ENCODE data around the gene IL18RAP. TPM values are rescaled to one million over a fixed set of nuclear protein-coding genes. Genes with fewer than 3 reads are reported as not detected.

IL18RAP gene
- total RNA-seq, 1 donor from 2014 or later, result under 0.01 TPM

GRCh38 chr2:102423368-102423767 lies 408 bp downstream of the IL18RAP start:
- no peak for DNase-seq (ENCODE audit: low read depth, low spot score)

DNA sequence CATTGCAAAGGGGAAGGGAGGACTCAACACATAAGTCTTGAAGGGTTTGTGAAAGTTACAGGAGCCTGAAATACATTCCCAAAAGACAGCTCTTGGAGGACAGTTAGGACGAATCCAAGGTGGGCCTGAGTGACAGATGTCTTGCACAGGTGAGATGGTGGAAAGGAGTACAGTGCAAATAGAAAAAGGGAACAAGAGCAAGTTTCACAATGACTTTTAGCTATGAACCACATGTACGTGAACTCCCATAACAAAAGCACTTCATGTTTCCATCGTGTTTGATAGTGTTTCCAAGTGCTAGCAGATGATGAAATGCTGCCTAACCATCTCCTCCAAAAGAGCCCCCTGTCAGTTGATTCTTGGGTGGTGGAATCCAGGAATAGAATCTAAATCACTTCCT lies 1.8 kb downstream of the IL18RAP start:
- no peak for DNase-seq (ENCODE audit: low read depth, low spot score)

DNA sequence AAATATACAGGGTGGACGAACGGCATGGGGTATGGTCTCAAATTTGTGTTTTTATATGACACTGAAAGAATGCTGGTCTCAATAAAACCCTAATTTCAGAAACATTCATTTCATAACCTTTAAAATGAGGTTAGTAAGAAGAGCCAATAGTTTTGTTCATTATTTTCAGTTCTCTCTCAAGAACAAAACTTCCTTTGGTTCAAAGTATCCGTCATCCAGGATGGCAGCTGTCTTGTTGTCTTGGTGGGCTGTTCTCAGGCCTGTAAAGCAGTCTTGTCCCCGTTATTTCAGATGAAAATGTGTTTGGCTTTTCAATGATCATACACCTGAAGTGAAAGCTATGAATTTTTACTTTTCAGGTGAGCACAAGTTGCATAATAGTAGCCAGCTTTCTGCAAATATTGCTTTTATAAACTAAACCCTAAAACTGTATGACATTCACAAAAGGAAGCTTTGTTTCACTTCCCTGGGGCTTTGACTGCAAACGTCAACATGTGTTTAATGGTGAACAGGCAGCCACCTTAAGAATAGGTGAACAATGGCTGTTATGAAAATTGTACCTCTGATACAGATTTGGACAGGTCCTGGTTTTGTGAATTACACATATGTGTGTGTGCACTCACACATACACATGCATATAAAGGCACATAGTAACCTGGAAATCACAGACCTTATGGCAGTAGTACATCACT lies 2.6 kb downstream of the IL18RAP start:
- DNase-seq (ENCODE audit: low read depth, low spot score), result no peak

GRCh38 chr2:102427249-102427648 lies 4.3 kb downstream of the IL18RAP start:
- no peak for DNase-seq (ENCODE audit: low read depth, low spot score)

- no peak for DNase-seq (ENCODE audit: low read depth, low spot score)
These were observed 5.6 kb downstream of the IL18RAP start for GRCh38 chr2:102428573-102428972.

DNA sequence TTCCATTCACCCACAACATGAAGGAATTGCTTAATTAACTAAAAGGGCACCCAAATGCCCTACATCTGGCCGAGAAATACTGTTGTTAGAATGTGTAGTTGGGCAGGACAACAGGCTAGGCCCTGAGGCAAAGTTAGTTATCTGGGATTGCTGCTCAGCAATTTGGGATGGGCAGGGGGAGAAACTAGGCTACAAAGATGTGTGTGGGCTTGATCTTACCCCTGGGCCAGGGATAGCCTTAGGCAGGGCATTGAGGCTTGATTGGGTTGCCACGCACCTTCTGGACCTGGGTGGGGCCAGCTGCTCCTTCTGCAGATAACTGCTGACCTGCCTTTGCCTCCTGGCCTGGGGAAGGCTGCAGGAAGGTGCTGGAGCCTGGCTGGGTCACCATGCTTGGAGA lies 9.4 kb downstream of the IL18RAP start:
- no peak for DNase-seq (ENCODE audit: low read depth, low spot score)

DNA sequence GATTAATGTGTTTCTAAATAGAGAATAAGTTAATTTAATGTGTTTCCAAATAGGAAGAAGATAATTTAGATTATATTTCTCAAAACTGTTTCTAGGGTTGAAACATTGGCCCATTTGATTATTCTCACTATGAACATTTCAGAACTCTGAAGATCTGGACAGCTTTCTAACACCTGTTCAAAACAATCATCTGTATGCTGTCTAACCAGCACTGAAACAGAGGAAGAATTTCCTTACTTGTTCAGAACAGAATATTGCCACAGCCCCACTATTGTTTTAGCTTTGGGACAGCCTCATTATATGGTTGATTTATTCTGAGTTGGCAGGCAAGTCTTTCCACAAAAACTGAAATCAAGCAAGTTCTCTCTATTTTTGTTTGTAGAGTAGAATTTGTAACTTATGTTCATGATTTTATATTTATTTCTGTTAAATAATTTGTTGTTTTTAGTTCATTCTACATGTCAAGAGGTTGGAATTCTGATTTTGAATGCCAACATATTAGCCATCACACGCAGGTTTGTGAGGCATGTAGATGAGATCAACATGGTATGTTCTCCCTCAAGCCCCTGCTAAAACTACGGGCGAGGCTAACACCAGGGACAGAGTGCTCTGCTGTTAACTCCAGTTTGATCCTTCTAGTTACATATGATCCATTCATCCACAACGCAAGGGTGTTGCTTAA lies 11.2 kb downstream of the IL18RAP start:
- no peak for DNase-seq (ENCODE audit: low read depth, low spot score)

DNA sequence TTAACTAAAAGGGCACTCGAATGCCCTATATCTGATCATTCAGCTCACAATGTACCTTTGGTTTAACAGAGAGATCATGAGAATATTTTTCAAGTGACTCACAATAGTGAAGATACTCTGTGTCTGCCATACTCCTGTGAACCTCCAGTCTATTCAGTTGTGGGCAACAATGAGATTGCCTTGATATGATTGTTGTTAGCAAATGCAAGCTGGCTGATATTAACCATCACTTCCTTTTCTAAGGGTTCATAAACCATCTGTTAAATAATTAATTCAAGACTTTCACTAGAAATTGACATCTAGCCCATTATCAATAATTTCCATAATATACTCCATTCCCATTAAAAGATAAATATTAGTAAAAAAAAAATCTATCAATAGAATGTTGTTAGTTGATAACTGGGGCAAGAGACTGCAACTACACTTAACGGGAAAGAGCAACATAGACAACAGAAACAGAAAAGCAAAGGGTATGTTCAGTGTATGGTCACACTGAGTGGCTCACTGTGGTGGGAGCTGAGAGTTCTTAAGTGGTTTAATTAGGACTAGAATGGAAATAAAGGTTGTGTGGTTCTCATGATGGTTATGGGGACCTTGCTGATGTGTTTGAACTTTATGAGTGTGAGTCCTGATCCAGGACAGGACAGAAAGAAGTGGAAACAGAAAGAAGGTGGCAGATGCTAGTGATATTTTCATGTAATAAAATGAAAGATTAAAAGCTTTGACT lies 11.9 kb downstream of the IL18RAP start:
- DNase-seq (ENCODE audit: low read depth, low spot score), result no peak

DNA sequence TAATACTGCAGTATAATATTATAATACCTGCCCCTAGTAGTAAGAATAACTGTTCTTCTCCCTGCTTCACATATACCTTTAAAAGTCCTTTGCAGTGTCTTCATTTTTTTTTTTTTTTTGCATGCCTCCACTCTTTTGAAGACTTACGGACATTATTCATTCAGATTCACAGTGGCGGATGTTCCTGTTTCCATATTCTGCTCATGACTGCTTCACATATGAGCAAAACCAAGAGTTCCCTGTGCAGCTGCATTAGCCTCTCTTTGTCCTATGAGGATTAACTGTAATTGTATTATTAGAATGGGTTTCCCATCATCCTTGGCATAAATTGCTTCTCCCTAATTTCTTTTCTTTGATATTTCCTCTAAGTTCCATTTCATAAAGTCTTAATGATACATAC lies 12.8 kb downstream of the IL18RAP start:
- DNase-seq (ENCODE audit: low read depth, low spot score), result no peak

- DNase-seq (ENCODE audit: low read depth, low spot score), result peak; percentile 49
These were observed 13.4 kb downstream of the IL18RAP start for GRCh38 chr2:102436323-102436722.

DNA sequence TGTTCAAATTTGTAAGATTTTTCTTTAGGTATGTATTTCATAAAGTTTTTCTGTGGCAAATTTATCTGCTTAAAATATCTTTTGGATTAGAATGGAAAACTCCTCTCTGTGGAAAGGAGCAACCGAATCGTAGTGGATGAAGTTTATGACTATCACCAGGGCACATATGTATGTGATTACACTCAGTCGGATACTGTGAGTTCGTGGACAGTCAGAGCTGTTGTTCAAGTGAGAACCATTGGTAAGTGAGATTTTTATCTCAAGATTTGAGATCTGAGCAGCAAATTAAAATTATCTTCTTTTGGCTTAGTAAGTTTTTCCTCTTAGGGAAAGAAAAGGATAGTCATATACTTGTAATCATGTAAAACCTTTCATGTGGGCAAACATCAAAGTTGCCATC lies 14.2 kb downstream of the IL18RAP start:
- DNase-seq (ENCODE audit: low read depth, low spot score), result no peak

DNA sequence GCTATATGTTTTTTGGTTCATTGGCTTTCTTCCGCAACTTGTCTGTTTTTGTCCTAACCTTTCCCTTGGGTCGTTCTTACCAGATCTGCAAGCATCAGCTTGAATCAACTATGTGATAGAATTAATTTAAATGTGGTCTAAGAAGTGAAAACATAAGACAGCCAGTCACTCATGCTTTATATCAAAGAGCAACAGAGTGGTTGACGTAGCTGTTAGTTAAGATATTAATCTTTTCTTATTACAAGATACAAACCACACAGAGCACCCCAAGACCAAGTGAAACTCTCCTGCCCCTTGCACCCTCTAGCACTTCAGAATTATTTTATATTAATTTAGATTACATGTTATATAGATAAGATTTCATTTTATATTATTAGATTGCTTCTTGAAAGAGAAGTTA lies 15.2 kb downstream of the IL18RAP start:
- no peak for DNase-seq (ENCODE audit: low read depth, low spot score)

- DNase-seq (ENCODE audit: low read depth, low spot score), result no peak
These were observed 15.6 kb downstream of the IL18RAP start for GRCh38 chr2:102438578-102438977.

DNA sequence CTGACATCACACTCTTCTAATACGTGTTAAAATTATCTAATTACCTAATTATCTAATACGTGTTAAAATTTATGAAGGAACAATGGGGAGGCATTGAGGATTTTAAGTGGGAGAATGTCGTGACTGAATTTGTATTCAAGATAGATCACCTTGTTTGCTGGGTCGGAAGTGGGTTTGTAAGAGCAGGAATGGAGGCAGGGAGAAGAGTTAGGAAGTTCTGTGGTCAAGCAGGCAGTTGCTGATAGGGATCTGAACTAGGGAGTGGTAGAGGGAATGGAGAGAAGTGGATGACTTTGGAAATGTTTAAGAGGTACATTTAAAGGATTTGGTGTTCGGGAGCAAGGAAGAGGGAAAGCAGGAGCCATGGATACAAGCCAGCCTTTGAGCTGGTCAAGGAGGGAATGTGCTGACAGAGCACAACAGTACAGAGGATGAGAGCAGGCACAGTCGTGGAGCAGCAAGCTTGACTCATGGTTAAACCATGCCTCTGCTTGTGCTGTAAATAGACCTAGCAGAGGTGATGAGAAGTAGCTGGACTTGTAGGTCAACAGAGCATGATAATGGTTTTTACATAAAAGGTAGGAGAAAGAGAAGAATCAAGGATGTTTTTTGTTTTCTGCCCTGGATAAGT lies 16.2 kb downstream of the IL18RAP start:
- DNase-seq (ENCODE audit: low read depth, low spot score), result no peak

- DNase-seq (ENCODE audit: low read depth, low spot score), result no peak
These were observed 20.2 kb downstream of the IL18RAP start for GRCh38 chr2:102442967-102443828.

- DNase-seq (ENCODE audit: low read depth, low spot score), result no peak
These were observed 21.3 kb downstream of the IL18RAP start for GRCh38 chr2:102444233-102444632.

DNA sequence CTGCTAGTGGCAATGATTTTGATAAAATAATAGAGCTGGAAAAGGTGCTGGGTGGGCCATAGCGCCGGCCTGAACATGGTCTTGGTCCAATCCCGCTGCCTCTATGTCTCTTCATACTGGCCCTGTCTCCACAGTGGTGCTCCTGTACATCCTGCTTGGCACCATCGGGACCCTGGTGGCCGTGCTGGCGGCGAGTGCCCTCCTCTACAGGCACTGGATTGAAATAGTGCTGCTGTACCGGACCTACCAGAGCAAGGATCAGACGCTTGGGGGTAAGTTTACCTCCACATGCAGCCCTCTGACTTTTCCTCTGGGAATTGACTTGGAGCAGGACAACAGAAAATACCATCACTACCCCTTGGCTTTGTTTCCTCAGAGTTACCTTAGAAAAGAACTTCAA lies 24.0 kb downstream of the IL18RAP start:
- DNase-seq (ENCODE audit: low read depth, low spot score), result no peak

DNA sequence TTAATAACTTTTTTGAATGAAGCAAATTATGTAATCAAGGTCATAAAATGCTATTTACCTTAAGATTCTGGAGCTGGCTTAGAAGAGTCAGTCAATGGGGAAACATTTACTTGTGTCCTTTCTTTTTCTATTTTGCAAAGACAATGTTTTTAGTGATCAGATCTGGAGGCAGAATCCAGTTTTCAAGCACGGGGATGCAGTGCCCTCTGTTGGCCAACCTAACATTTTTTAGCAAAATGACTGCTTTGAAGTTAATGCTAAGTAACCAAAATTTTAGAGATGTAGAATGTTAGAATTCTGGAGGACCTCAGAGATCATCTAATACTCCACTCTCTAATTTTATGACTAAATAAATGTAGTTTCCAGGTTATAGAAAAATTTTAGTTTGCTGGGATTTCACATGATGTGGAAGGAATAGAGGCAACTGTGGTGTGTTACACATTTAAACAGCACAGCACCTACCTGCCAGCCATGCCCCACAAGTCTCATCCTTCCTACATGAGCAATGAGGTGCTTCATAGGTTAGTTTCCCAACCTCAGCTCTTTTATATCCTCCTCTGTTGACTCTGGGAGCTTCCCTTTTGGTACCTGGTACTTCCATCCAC lies 26.5 kb downstream of the IL18RAP start:
- no peak for DNase-seq (ENCODE audit: low read depth, low spot score)

DNA sequence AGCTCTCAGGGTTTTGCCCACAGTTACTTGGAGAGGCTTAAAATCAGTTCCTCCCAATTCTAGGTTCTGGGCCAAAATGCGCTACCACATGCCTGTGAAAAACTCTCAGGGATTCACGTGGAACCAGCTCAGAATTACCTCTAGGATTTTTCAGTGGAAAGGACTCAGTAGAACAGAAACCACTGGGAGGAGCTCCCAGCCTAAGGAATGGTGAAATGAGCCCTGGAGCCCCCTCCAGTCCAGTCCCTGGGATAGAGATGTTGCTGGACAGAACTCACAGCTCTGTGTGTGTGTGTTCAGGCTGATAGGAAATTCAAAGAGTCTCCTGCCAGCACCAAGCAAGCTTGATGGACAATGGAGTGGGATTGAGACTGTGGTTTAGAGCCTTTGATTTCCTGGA lies 29.0 kb downstream of the IL18RAP start:
- DNase-seq (ENCODE audit: low read depth, low spot score), result no peak

DNA sequence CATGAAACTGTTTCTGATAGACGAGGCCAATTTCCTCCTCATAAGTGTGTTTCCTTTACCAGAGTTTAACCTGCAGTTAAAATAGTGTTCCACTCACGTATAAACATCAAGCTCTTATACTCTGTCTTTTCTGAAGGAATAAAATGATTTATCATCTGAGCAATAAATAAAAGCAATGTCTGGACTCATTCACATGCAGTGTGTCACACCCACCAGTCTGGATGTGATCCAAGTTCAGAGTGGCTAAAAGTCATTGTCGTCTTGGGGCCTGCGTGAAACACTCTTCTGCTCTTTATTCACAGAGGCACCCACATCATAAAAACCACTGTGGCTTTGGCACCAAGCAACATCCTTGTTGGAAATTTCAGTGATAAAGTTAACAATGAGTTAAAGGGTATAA lies 30.5 kb downstream of the IL18RAP start:
- DNase-seq (ENCODE audit: low read depth, low spot score), result no peak

Measured in pulmonary artery endothelial cell (primary cell).